Left lung (tissue), 10 donors: ENCODE results near the gene ANKRD28. TPM values are rescaled to one million over a fixed set of nuclear protein-coding genes. Genes with fewer than 3 reads are reported as not detected.

Experiments
- ATAC-seq: fragments of 200-7000 bp; cut with Tn5 transposase; one replicate; pipeline ENCODE4 v1.9.1; 2020; ENCODE audit warnings: moderate library complexity
- DNase-seq, 4 donors: peaks; one replicate each; pipeline ENCODE4 v3.0.0-alpha.2; 2013 to 2020
- H3K27ac ChIP-seq, 2 donors: fragments of 200-600 bp; sonication (generic) in 1 of 2; one replicate each; pipeline versions ENCODE4 v1.5.0 to v1.8.0; 2020 to 2021
- H3K27me3 ChIP-seq, 2 donors: fragments of 200-600 bp; sonication (generic) in 1 of 2; one replicate each; pipeline versions ENCODE4 v1.5.0 to v1.8.0; 2020 to 2021
- H3K36me3 ChIP-seq, 2 donors: fragments of 200-600 bp; sonication (generic) in 1 of 2; one replicate each; pipeline versions ENCODE4 v1.5.0 to v1.8.0; 2020 to 2021
- H3K4me1 ChIP-seq, 2 donors: fragments of 200-600 bp; one replicate each; pipeline ENCODE4 v1.8.0; 2021
- H3K4me3 ChIP-seq, 2 donors: fragments of 200-600 bp; sonication (generic) in 1 of 2; one replicate each; pipeline versions ENCODE4 v1.5.0 to v1.8.0; 2020 to 2021; ENCODE audit warnings: mild to moderate bottlenecking in 1 of 2
- H3K9me3 ChIP-seq, 2 donors: fragments of 200-600 bp; sonication (generic) in 1 of 2; one replicate each; pipeline versions ENCODE4 v1.5.0 to v1.8.0; 2020 to 2021
- CTCF ChIP-seq, 2 donors: fragments of 200-600 bp; sonication (generic) in 1 of 2; IDR thresholded peaks; one replicate each; pipeline versions ENCODE4 v1.5.0 to v1.8.0; 2021; ENCODE audit warnings: antibody characterized with exemption in 2 of 2
- intact Hi-C, 2 donors: fragments of 100-400 bp; cut with DNase I; formaldehyde crosslinking; loops; one replicate each; pipeline versions ENCODE4 v1.11.2 to v1.14.2; 2022
- polyA plus RNA-seq, 6 donors: library from polyadenylated mRNA; unstranded; fragments of 120-200 nt; gene quantifications; one replicate each; pipeline ENCODE4 v1.2.1, GENCODE V29; 2013; ENCODE audit not compliant: insufficient read length in 6 of 6
- total RNA-seq, 2 donors: library from RNA; stranded (reverse); fragmentation: NEBNext Ultra II Directional; extraction: Animal tissue kit (Norgen Biotek cat#: 25700); gene quantifications; one replicate each; pipeline ENCODE4 v1.2.1, GENCODE V29; 2021
- donor health status: DM: no; HTN: yes; CAD: no.
- donor health status: DM: no; HTN: no; CAD: no.

ANKRD28 gene
- total and polyA plus RNA-seq, 8 donors = 36.6 to 60.0 (median 47.2) TPM

GRCh38 chr3:15633766-15634598 is 163.8 kb downstream of the ANKRD28 start:
- no peak for ATAC-seq
- no peaks in the 10 kb centered on the region for H3K9me3 ChIP-seq
- H3K27ac ChIP-seq = peak overlapping the region in 1 of 2 donors; percentile 47
- no peak for TF ChIP-seq CTCF (IDR thresholded peaks at IDR 0.05)
- peaks cover 14 to 43% of the 10 kb centered on the region in 2 donors for H3K4me1 ChIP-seq
- no peaks in the 10 kb centered on the region for H3K27me3 ChIP-seq
- intact Hi-C loops = loop anchor here in 1 of 2 donors (5.0 kb wide), 1 partner anchor 163 kb away; the partner anchor contains the start of gene ANKRD28
- no peak overlapping the region for H3K4me3 ChIP-seq
- no peak for DNase-seq
- no peaks in the 10 kb centered on the region for H3K36me3 ChIP-seq

GRCh38 chr3:15633159-15633558 is 164.6 kb downstream of the ANKRD28 start:
- intact Hi-C loops = loop anchor here in 1 of 2 donors (5.0 kb wide), 1 partner anchor 164 kb away; the partner anchor contains the start of gene ANKRD28

GRCh38 chr3:15632212-15632580 is 165.6 kb downstream of the ANKRD28 start:
- Histone ChIP-seq H3K9me3 (no peaks in the 10 kb centered on the region), H3K36me3 (no peaks in the 10 kb centered on the region), H3K27me3 (no peaks in the 10 kb centered on the region), H3K4me3 (no peak overlapping the region), H3K27ac (peak overlapping the region in 1 of 2 donors; percentile 6), H3K4me1 (peaks cover 14 to 37% of the 10 kb centered on the region in 2 donors)
- ATAC-seq (no peak), DNase-seq (no peak)
- no peak for TF ChIP-seq CTCF (IDR thresholded peaks at IDR 0.05)
- intact Hi-C loops = loop anchor here in 1 of 2 donors (5.0 kb wide), 1 partner anchor 165 kb away; the partner anchor contains the start of gene ANKRD28

More at GRCh38 chr3:15633159-15633558, 164.6 kb downstream of the ANKRD28 start:
- H3K4me1 ChIP-seq = peaks cover 14 to 43% of the 10 kb centered on the region in 2 donors
- no peak for TF ChIP-seq CTCF (IDR thresholded peaks at IDR 0.05)
- H3K36me3 ChIP-seq = no peaks in the 10 kb centered on the region
- H3K9me3 ChIP-seq = no peaks in the 10 kb centered on the region
- ATAC-seq (no peak), DNase-seq (no peak)
- no peak overlapping the region for H3K4me3 ChIP-seq
- H3K27ac ChIP-seq = no peak overlapping the region
- no peaks in the 10 kb centered on the region for H3K27me3 ChIP-seq

GRCh38 chr3:15631426-15632211 is 166.2 kb downstream of the ANKRD28 start:
- ATAC-seq (no peak), DNase-seq (no peak)
- no peaks in the 10 kb centered on the region for H3K9me3 ChIP-seq
- H3K27me3 ChIP-seq = no peaks in the 10 kb centered on the region
- TF ChIP-seq CTCF (IDR thresholded peaks at IDR 0.05) = no peak
- H3K4me3 ChIP-seq = no peak overlapping the region
- H3K36me3 ChIP-seq = no peaks in the 10 kb centered on the region
- peaks cover 14 to 32% of the 10 kb centered on the region in 2 donors for H3K4me1 ChIP-seq
- intact Hi-C loops = loop anchor here in 1 of 2 donors (5.0 kb wide), 1 partner anchor 166 kb away; the partner anchor contains the start of gene ANKRD28
- H3K27ac ChIP-seq = peak overlapping the region in 1 of 2 donors; percentile 72
